K562 (cell line): Measurements from ENCODE around the gene NDUFA3. TPM values are rescaled to one million over a fixed set of nuclear protein-coding genes. Genes with fewer than 3 reads are reported as not detected.

Experiments used
- ATAC-seq: fragments of 200-7000 bp; cut with Tn5 transposase; 3 replicates; pipeline ENCODE4 v1.9.1; 2020; ENCODE audit warnings: moderate library complexity
- BruUV-seq: library from RNA; stranded (reverse); fragments of 400-500 nt; replicated peaks from 2 replicates; lab custom pipeline; 2021; lab: Mats Ljungman, UMichigan
- CTCF ChIA-PET: fragments of 300-600 bp; formaldehyde crosslinking; extraction: SDS; loops from one replicate; lab custom pipeline; 2021; ENCODE audit warnings: low intra/inter-chr PET ratio; lab: Yijun Ruan, JAX
- POLR2A ChIA-PET: fragments of 300-600, 350-650 bp; sonication (Branson Sonifier 250); formaldehyde crosslinking; extraction: SDS; loops from one replicate; lab custom pipeline; 2021; ENCODE audit warnings: antibody characterized with exemption, inconsistent platforms; lab: Yijun Ruan, JAX
- DNase-seq, 4 experiments: peaks; one replicate each; pipeline versions ENCODE4 v3.0.0 to v3.0.0-alpha.2; 2011 to 2018; ENCODE audit warnings: low spot score in 3 of 4, mixed read lengths in 3 of 4; ENCODE audit errors: extremely low read depth in 1 of 4
- FAIRE-seq: peaks from 2 replicates; lab custom pipeline; 2011; peaks lifted over from hg19 to GRCh38; lab: Jason Lieb, UNC
- H2AFZ ChIP-seq: 2 replicates; pipeline ENCODE4 v1.6.0; 2011; ENCODE audit warnings: low read depth, low read length, control low read depth, inconsistent platforms
- H3K27ac ChIP-seq: fragments of 200-600 bp; 3 replicates; pipeline ENCODE4 v1.8.0; 2011; ENCODE audit warnings: low read depth, mild to moderate bottlenecking, control low read depth, inconsistent platforms, low read length, moderate library complexity, mixed read lengths; ENCODE audit errors: extremely low read depth
- H3K27me3 ChIP-seq, 2 experiments: fragments of 300-600 bp in 1 of 2; 2 replicates in 1 of 2; 3 replicates in 1 of 2; pipeline versions ENCODE4 v1.6.0 to v1.8.0; 2011; ENCODE audit warnings: inconsistent platforms in 2 of 2, low read length in 2 of 2, mild to moderate bottlenecking in 1 of 2, mixed read lengths in 1 of 2, moderate library complexity in 1 of 2; ENCODE audit not compliant: control insufficient read depth in 2 of 2, insufficient read depth in 2 of 2
- H3K36me3 ChIP-seq: fragments of 300-600 bp; 3 replicates; pipeline ENCODE4 v1.8.0; 2011; ENCODE audit warnings: mild to moderate bottlenecking, low read length, inconsistent platforms; ENCODE audit not compliant: control insufficient read depth, insufficient read depth
- H3K4me1 ChIP-seq, 2 experiments: fragments of 200-600 bp in 1 of 2; replicated peaks in 1 of 2; 2 replicates in 1 of 2; 3 replicates in 1 of 2; pipeline versions ENCODE4 v1.5.1 to v1.8.0; 2011; ENCODE audit warnings: inconsistent platforms in 2 of 2, low read length in 2 of 2, mild to moderate bottlenecking in 1 of 2, mixed read lengths in 1 of 2, moderate library complexity in 1 of 2; ENCODE audit not compliant: control insufficient read depth in 2 of 2, insufficient read depth in 2 of 2
- H3K4me2 ChIP-seq: 2 replicates; pipeline ENCODE4 v1.6.1; 2011; ENCODE audit warnings: low read length, control low read depth, inconsistent platforms, mixed read lengths; ENCODE audit not compliant: insufficient read depth
- H3K4me3 ChIP-seq: fragments of 200-600 bp; sonication (generic), shearing (Covaris generic); 2 replicates; pipeline ENCODE4 v1.5.1; 2016; ENCODE audit warnings: control low read depth, inconsistent platforms
- H3K79me2 ChIP-seq: fragments of 200-600 bp; 3 replicates; pipeline ENCODE4 v1.8.0; 2011; ENCODE audit warnings: low read length, inconsistent platforms; ENCODE audit not compliant: control insufficient read depth, insufficient read depth
- H3K9ac ChIP-seq, 2 experiments: 2 replicates each; pipeline versions ENCODE4 v1.6.0 to v1.6.1; 2011; ENCODE audit warnings: low read depth in 2 of 2, low read length in 2 of 2, control low read depth in 1 of 2, inconsistent platforms in 1 of 2, mild to moderate bottlenecking in 1 of 2, mixed read lengths in 1 of 2; ENCODE audit not compliant: insufficient read depth in 1 of 2
- H3K9me1 ChIP-seq: one replicate; pipeline ENCODE4 v1.6.0; 2011; ENCODE audit warnings: inconsistent platforms, mild to moderate bottlenecking, low read length, moderate library complexity; ENCODE audit not compliant: control insufficient read depth, insufficient read depth
- H3K9me3 ChIP-seq: replicated peaks from 2 replicates; pipeline ENCODE4 v1.5.1; 2011; ENCODE audit warnings: low read depth, low read length, inconsistent platforms; ENCODE audit not compliant: control insufficient read depth, insufficient read depth
- H4K20me1 ChIP-seq: replicated peaks from 2 replicates; pipeline ENCODE4 v1.6.1; 2011; ENCODE audit warnings: low read length, inconsistent platforms, mixed read lengths; ENCODE audit not compliant: control insufficient read depth, insufficient read depth
- CREB3L1 ChIP-seq: fragments of 450-650 bp; IDR thresholded peaks from 2 replicates; pipeline ENCODE4 v1.6.1; 2014; ENCODE audit warnings: low read depth, mild to moderate bottlenecking, moderate library complexity, borderline replicate concordance
- FOXO4 ChIP-seq: fragments of 450-650 bp; formaldehyde crosslinking; IDR thresholded peaks from 2 replicates; pipeline ENCODE4 v1.4.0; 2020; ENCODE audit warnings: mild to moderate bottlenecking, moderate library complexity
- WGBS: fragments of 100-300 bp; shearing (Covaris generic); methylation state at CpG from one replicate; pipeline ENCODE4 v1.1.6; 2016; ENCODE audit warnings: low coverage, mixed read lengths; ENCODE audit not compliant: insufficient coverage; ENCODE audit errors: missing lambda C conversion rate; 5-methylcytosine and 5-hydroxymethylcytosine counted together
- in situ Hi-C: fragments of 300-500 bp; cut with MboI; formaldehyde crosslinking; loops from 4 replicates; pipeline ENCODE4 v1.15.0; 2018; ENCODE audit warnings: inconsistent platforms, mixed read lengths
- intact Hi-C: fragments of 100-400 bp; cut with micrococcal nuclease; formaldehyde crosslinking; loops from 2 replicates; pipeline ENCODE4 v1.14.2; 2022
- polyA plus RNA-seq, 8 experiments: library from polyadenylated mRNA; depleted of rRNA in 4 of 8; stranded (reverse) in 5 of 8; unstranded in 3 of 8; fragments of >200 nt; fragmentation: Nextera tagmentation in 2 of 8; fragmentation: Illumina TruSeq in 1 of 8; extraction: Ambion mirVana in 2 of 8; extraction: Trizol in 1 of 8; gene quantifications; 2 replicates each; pipeline versions ENCODE4 v1.2.1 to v1.2.3, GENCODE V29; 2011 to 2014; ENCODE audit warnings: inconsistent platforms in 1 of 8, missing spikeins in 1 of 8
- total RNA-seq, 7 experiments: library from RNA; depleted of rRNA in 6 of 7; stranded (reverse); fragments of >200 nt in 6 of 7; fragmentation: Illumina TruSeq in 2 of 7; extraction: Trizol in 2 of 7; gene quantifications; 2 replicates each; pipeline versions ENCODE4 v1.2.1 to v1.2.3, GENCODE V29; 2011 to 2021; ENCODE audit warnings: low replicate concordance in 1 of 7

NDUFA3 gene
- total and polyA plus RNA-seq, 9 of the 15 experiments (the other 6 are each of a cell fraction or from before 2014, with no cell fraction given): 39.2 to 279 (median 138) TPM

- H2AFZ ChIP-seq: no peak overlapping the region
- no TSS peak for BruUV-seq
- TF ChIP-seq FOXO4 (CRISPR knock-in tag) (no peak), CREB3L1 (no peak)
- no peak overlapping the region for H3K4me3 ChIP-seq
- FAIRE-seq: no peak
- no peaks in the 10 kb centered on the region for H3K27me3 ChIP-seq
- no peak for DNase-seq
- H3K9me1 ChIP-seq: peaks cover 16% of the 10 kb centered on the region
- ChIA-PET CTCF (no interaction called here), POLR2A (interaction anchor here (1.1 kb wide), 1 partner anchor 14 kb away, joined by 3 read pairs; no protein-coding TSS in a partner anchor)
- 95% methylated on average over 3 of the region's 3 CpGs for WGBS
- H3K4me1 ChIP-seq: peaks cover 10 to 25% of the 10 kb centered on the region in 2 experiments; a peak in 4 of 5 replicates
- in situ Hi-C loops: no loop called here
- no peak for ATAC-seq
- H3K9ac ChIP-seq: no peak overlapping the region
- peaks cover 26% of the 10 kb centered on the region for H4K20me1 ChIP-seq
- peaks cover 77% of the 10 kb centered on the region for H3K36me3 ChIP-seq
- H3K79me2 ChIP-seq: peaks cover 52% of the 10 kb centered on the region
- no peak overlapping the region for H3K27ac ChIP-seq
- intact Hi-C loops: no loop called here
- no peak overlapping the region for H3K4me2 ChIP-seq
- no peaks in the 10 kb centered on the region for H3K9me3 ChIP-seq
Observed at GRCh38 chr19:54141356-54141755, 38.7 kb downstream of the NDUFA3 start.
